ENCODE measurements around the gene LDHA. TPM values are rescaled to one million over a fixed set of nuclear protein-coding genes. Genes with fewer than 3 reads are reported as not detected.
A peak's percentile ranks its signal among the peaks of the same experiment; 100 is the strongest.

The LDHA gene
- polyA plus RNA-seq, 1 donor from 2014 or later, result 39.9 TPM

- Histone ChIP-seq H3K4me3 (ENCODE audit: low read length) (no peak overlapping the region), H3K9me3 (ENCODE audit: low read length) (no peaks in the 10 kb centered on the region), H3F3A (ENCODE audit: insufficient read depth, low read length, poor library complexity, severe bottlenecking) (no peaks in the 10 kb centered on the region), H3K4me2 (ENCODE audit: low read length) (no peak overlapping the region), H2AFZ (ENCODE audit: low read depth, low read length) (no peak overlapping the region), H3K9ac (ENCODE audit: low read length) (no peak overlapping the region), H4K20me1 (ENCODE audit: insufficient read depth) (no peaks in the 10 kb centered on the region), H3K27me3 (ENCODE audit: insufficient read depth, low read depth, low read length) (no peaks in the 10 kb centered on the region), H3K36me3 (ENCODE audit: insufficient read depth, low read length) (no peaks in the 10 kb centered on the region), H3K79me2 (replicated peaks; ENCODE audit: insufficient read depth, low read length) (no peaks in the 10 kb centered on the region), H3K9me2 (ENCODE audit: insufficient read depth, low read length) (no peaks in the 10 kb centered on the region), H3K27ac (ENCODE audit: low read length) (no peak overlapping the region)
- no peak for TF ChIP-seq EP300 (conservative IDR thresholded peaks at IDR 0.05; ENCODE audit: poor library complexity, severe bottlenecking)
- TF ChIP-seq RAD21 (conservative IDR thresholded peaks at IDR 0.05), result no peak
- no peak for TF ChIP-seq SMC3 (conservative IDR thresholded peaks at IDR 0.05; ENCODE audit: poor library complexity)
- TF ChIP-seq CTCF (IDR thresholded peaks at IDR 0.05; ENCODE audit: poor library complexity, severe bottlenecking), result no peak
- TF ChIP-seq REST (IDR thresholded peaks at IDR 0.05; ENCODE audit: borderline replicate concordance), result no peak
- TF ChIP-seq TAF1 (IDR thresholded peaks at IDR 0.05; ENCODE audit: low read depth), result no peak
- TF ChIP-seq MXI1 (conservative IDR thresholded peaks at IDR 0.05; ENCODE audit: poor library complexity, severe bottlenecking), result no peak
- no peak for TF ChIP-seq EZH2 (IDR thresholded peaks at IDR 0.05; ENCODE audit: borderline replicate concordance, insufficient read depth, low read length, poor library complexity, severe bottlenecking)
- TF ChIP-seq POLR2AphosphoS5 (IDR thresholded peaks at IDR 0.05), result no peak
These were observed 24.7 kb downstream of the LDHA start for GRCh38 chr11:18419040-18419439.

- no peaks in the 10 kb centered on the region for H3K79me2 ChIP-seq (replicated peaks; ENCODE audit: insufficient read depth, low read length)
- H3K9ac ChIP-seq (ENCODE audit: low read length), result no peak overlapping the region
- no peaks in the 10 kb centered on the region for H3F3A ChIP-seq (ENCODE audit: insufficient read depth, low read length, poor library complexity, severe bottlenecking)
- TF ChIP-seq MXI1 (conservative IDR thresholded peaks at IDR 0.05; ENCODE audit: poor library complexity, severe bottlenecking) (no peak), POLR2AphosphoS5 (IDR thresholded peaks at IDR 0.05) (no peak), RAD21 (conservative IDR thresholded peaks at IDR 0.05) (no peak), REST (IDR thresholded peaks at IDR 0.05; ENCODE audit: borderline replicate concordance) (no peak), EZH2 (IDR thresholded peaks at IDR 0.05; ENCODE audit: borderline replicate concordance, insufficient read depth, low read length, poor library complexity, severe bottlenecking) (no peak), SMC3 (conservative IDR thresholded peaks at IDR 0.05; ENCODE audit: poor library complexity) (no peak), EP300 (conservative IDR thresholded peaks at IDR 0.05; ENCODE audit: poor library complexity, severe bottlenecking) (no peak), TAF1 (IDR thresholded peaks at IDR 0.05; ENCODE audit: low read depth) (no peak)
- H3K27me3 ChIP-seq (ENCODE audit: insufficient read depth, low read depth, low read length), result no peaks in the 10 kb centered on the region
- no peak overlapping the region for H3K4me2 ChIP-seq (ENCODE audit: low read length)
- no peaks in the 10 kb centered on the region for H3K9me3 ChIP-seq (ENCODE audit: low read length)
- H2AFZ ChIP-seq (ENCODE audit: low read depth, low read length), result peak overlapping the region; percentile 56
- no peak overlapping the region for H3K27ac ChIP-seq (ENCODE audit: low read length)
- H3K9me2 ChIP-seq (ENCODE audit: insufficient read depth, low read length), result no peaks in the 10 kb centered on the region
- no peak overlapping the region for H3K4me3 ChIP-seq (ENCODE audit: low read length)
- no peaks in the 10 kb centered on the region for H4K20me1 ChIP-seq (ENCODE audit: insufficient read depth)
- no peaks in the 10 kb centered on the region for H3K36me3 ChIP-seq (ENCODE audit: insufficient read depth, low read length)
These were observed 25.7 kb downstream of the LDHA start for GRCh38 chr11:18420067-18420466.

Data from neural cell (in vitro differentiated cells).